Activated naive CD4-positive, alpha-beta T cell treated with anti-CD3 and anti-CD28 coated beads, Interleukin-2, amount 50 U/mL, for 72 hours (primary cell): ENCODE results near the gene FHIP1A. TPM values are rescaled to one million over a fixed set of nuclear protein-coding genes. Genes with fewer than 3 reads are reported as not detected.
"Not testable (repeated sequence)": the region's sequence is repeated elsewhere in the genome, so short reads cannot be mapped to it uniquely, and the experiment has no call there.

Source experiments
- ATAC-seq, 2 donors: fragments of 150-1000 bp; cut with Tn5 transposase; 2 replicates each; pipeline ENCODE4 v1.10.0; 2021; ENCODE audit warnings: mild to moderate bottlenecking in 2 of 2, moderate library complexity in 2 of 2
- DNase-seq, 2 donors: peaks; one replicate each; pipeline ENCODE4 v3.0.0; 2021 to 2022; ENCODE audit warnings: low spot score in 2 of 2
- H3K27ac Mint-ChIP-seq, 2 donors: one replicate each; pipeline ENCODE4 v1.8.0; 2022; ENCODE audit warnings: mild to moderate bottlenecking in 2 of 2, mixed read lengths in 2 of 2
- H3K36me3 Mint-ChIP-seq, 2 donors: one replicate each; pipeline ENCODE4 v1.8.0; 2022; ENCODE audit warnings: mixed read lengths in 2 of 2
- H3K9me3 Mint-ChIP-seq, 2 donors: one replicate each; pipeline ENCODE4 v1.8.0; 2022; ENCODE audit warnings: mixed read lengths in 2 of 2
- total RNA-seq, 2 donors: library from RNA; stranded (reverse); gene quantifications; one replicate each; pipeline ENCODE4 v1.2.3, GENCODE V29; 2022

FHIP1A gene
- 1 to 10 TPM in 1 of 2 donors, under 1 TPM in 1; 0.66 to 2.7 TPM for total RNA-seq

GRCh38 chr4:151408630-151409469, at the start of gene FHIP1A:
Gene FHIP1A (plus strand): TSS chr4:151409176. CDS start chr4:151566260, 157,084 bp downstream.
- DNase-seq: peak; percentile 78 to 81
- Mint-ChIP-seq H3K27ac (peak within 1 kb of the TSS; percentile 72 to 86), H3K9me3 (no peaks in the 10 kb centered on the region), H3K36me3 (no peaks in the 10 kb centered on the region)
- ATAC-seq: peak; percentile 68 to 91

GRCh38 chr4:151359576-151359975, 49.4 kb upstream of the FHIP1A start:
- no peaks in the 10 kb centered on the region for H3K36me3 Mint-ChIP-seq
- ATAC-seq (no peak), DNase-seq (no peak)
- no peaks in the 10 kb centered on the region for H3K9me3 Mint-ChIP-seq
- H3K27ac Mint-ChIP-seq: no peak overlapping the region

- ATAC-seq (no peak), DNase-seq (no peak)
- H3K27ac Mint-ChIP-seq: no peak overlapping the region
- H3K9me3 Mint-ChIP-seq: no peaks in the 10 kb centered on the region
- no peaks in the 10 kb centered on the region for H3K36me3 Mint-ChIP-seq
Observed at GRCh38 chr4:151361126-151361525, 47.9 kb upstream of the FHIP1A start.

DNA sequence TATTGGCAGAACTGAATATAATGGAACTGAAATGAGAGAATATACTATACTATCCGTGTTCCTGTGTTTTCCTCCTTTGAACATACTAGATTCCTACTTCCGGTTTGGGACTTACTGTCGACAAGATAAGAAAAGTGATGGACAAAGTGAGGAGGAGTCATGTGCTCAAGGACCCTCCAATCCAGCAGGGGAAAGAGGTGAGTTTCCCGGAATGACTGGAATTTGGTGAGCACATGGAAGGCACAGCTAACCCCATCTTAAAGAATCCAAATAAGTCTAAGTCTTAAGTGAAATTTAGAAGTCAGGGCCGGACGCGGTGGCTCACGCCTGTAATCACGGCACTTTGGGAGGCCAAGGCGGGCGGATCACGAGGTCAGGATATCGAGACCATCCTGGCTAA, 47.0 kb upstream of the FHIP1A start:
- Mint-ChIP-seq H3K27ac (no peak overlapping the region), H3K36me3 (no peaks in the 10 kb centered on the region), H3K9me3 (no peaks in the 10 kb centered on the region)
- ATAC-seq: no peak
- DNase-seq: no peak

- Mint-ChIP-seq H3K9me3 (no peaks in the 10 kb centered on the region), H3K36me3 (no peaks in the 10 kb centered on the region), H3K27ac (no peak overlapping the region)
- DNase-seq: peak; percentile 69 to 80
- ATAC-seq: peak; percentile 93 to 97
Observed at GRCh38 chr4:151362404-151363164, 46.4 kb upstream of the FHIP1A start.

- Mint-ChIP-seq H3K9me3 (peaks cover 0 to 3% of the 10 kb centered on the region in 2 donors), H3K27ac (no peak overlapping the region), H3K36me3 (no peaks in the 10 kb centered on the region)
- ATAC-seq: no peak
- DNase-seq: no peak
Observed at GRCh38 chr4:151376540-151376939, 32.4 kb upstream of the FHIP1A start.

DNA sequence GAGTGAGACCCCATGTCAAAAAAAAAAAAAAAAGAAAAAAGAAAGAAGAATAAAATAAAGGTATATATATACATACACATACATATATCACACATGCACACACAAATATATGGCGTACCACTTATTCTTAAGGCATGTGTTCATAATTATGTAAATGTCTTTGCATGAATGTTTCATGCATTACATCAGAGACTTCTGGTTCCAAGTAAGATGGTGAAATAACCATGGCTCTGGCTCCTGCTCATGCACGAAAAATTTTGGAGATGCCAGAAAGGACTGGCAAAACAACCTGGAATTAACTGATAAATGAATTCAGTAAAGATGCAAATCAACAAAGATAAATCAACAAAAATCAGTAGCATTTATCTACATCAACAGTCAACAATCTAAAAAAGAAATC, 19.7 kb upstream of the FHIP1A start:
- Mint-ChIP-seq H3K27ac (no peak overlapping the region), H3K9me3 (no peaks in the 10 kb centered on the region), H3K36me3 (no peaks in the 10 kb centered on the region)
- DNase-seq (no peak), ATAC-seq (no peak)

- H3K36me3 Mint-ChIP-seq, H3K9me3 Mint-ChIP-seq, H3K27ac Mint-ChIP-seq, DNase-seq, ATAC-seq: not testable (repeated sequence)
Observed at GRCh38 chr4:151389799-151390198, 19.2 kb upstream of the FHIP1A start.

DNA sequence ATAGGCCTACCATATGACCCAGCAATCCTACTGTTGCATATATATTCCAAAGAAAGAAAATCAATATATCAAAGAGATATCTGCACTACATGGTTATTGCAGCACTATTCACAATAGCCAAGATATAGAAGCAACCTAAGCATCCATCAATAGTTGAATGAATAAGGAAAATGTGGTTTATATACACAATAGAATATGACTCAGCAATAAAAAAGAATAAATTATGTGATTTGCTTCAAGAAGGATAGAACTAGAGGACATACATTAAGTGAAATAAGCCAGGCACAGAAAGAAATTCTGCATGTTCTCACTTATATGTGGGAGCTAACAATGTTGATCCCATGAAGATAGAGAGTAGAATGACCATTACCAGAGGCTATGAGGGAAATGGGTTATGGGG, 13.1 kb upstream of the FHIP1A start:
- Mint-ChIP-seq H3K36me3 (no peaks in the 10 kb centered on the region), H3K27ac (no peak overlapping the region), H3K9me3 (peaks cover 0 to 4% of the 10 kb centered on the region in 2 donors)
- no peak for DNase-seq
- no peak for ATAC-seq

GRCh38 chr4:151400343-151400742, 8.6 kb upstream of the FHIP1A start:
- DNase-seq: no peak
- Mint-ChIP-seq H3K36me3 (no peaks in the 10 kb centered on the region), H3K9me3 (peaks cover 0 to 4% of the 10 kb centered on the region in 2 donors), H3K27ac (no peak overlapping the region)
- no peak for ATAC-seq

DNA sequence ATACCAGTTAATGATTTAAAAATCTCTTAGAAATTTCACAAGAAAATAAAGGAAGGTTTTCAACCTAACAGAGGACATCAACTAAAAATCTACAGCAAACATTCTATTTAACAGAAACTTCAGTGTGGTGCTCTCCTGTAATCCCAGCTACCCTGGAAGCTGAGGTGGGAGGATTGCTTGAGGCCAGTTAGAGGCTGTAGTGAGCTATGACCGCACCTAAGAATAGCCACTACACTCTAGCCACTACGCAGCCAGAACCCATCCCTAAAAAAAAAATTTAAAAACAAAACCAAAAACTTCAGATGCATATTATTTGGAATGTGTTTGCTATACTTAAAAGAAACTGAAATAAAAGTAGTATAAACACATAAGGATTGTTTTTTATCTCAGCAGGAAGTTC, 7.2 kb upstream of the FHIP1A start:
- no peaks in the 10 kb centered on the region for H3K36me3 Mint-ChIP-seq
- no peak for ATAC-seq

DNA sequence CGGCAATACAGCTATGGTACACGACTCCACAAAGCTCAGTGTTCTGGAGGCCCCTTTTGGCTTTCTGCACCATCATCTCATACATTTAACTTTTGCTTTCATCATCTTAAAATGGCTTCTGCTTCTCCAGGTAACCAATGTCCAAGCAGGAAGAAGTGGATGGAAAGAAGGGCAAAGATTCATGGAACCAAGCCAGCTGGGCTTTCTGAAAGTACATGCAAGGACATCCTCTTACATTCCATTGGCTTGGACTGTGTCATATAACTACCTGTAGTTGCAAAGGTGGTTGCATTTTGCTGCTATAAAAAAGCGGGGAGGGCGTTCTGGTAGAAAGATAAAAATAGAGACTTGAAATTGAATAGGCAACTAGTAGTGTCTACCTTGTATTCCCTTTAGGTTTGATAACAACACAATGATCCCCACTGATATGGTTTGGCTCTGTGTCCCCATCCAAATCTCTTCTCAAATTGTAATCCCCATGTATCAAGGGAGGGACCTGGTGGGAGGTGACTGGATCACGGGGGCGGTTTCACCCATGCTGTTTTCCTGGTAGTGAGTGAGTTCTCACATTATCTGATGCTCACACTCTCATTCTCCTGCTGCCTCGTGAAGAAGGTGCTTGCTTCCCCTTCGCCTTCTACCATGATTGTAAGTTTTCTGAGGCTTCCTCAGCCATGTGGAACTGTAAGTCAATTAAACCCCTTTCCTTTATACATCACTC, 6.7 kb upstream of the FHIP1A start:
- Mint-ChIP-seq H3K9me3 (peaks cover 0 to 4% of the 10 kb centered on the region in 2 donors), H3K36me3 (no peaks in the 10 kb centered on the region), H3K27ac (peak overlapping the region in 1 of 2 donors; percentile 29)
- no peak for ATAC-seq
- no peak for DNase-seq

More for the DNA sequence above, 7.2 kb upstream of the FHIP1A start:
- Mint-ChIP-seq H3K27ac (no peak overlapping the region), H3K9me3 (peaks cover 0 to 4% of the 10 kb centered on the region in 2 donors)
- no peak for DNase-seq

GRCh38 chr4:151403656-151404055, 5.3 kb upstream of the FHIP1A start:
- Mint-ChIP-seq H3K36me3 (no peaks in the 10 kb centered on the region), H3K27ac (no peak overlapping the region), H3K9me3 (peaks cover 0 to 4% of the 10 kb centered on the region in 2 donors)
- ATAC-seq (no peak), DNase-seq (no peak)

DNA sequence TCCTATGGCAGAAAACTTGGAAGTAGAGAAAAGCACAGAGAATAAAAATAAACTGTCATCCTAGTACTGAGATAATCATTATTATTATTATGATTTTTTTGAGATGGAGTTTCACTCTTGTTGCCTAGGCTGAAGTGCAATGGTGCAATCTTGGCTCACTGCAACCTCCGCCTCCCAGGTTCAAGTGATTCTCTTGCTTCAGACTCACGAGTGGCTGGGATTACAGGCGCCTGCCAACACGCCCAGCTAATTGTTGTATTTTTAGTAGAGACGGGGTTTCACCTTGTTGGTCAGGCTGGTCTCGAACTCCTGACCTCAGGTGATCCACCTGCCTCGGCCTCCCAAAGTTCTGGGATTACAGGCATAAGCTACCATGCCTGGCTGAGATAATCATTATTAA, 4.2 kb upstream of the FHIP1A start:
- ATAC-seq, H3K36me3 Mint-ChIP-seq, DNase-seq, H3K9me3 Mint-ChIP-seq, H3K27ac Mint-ChIP-seq: not testable (repeated sequence)

DNA sequence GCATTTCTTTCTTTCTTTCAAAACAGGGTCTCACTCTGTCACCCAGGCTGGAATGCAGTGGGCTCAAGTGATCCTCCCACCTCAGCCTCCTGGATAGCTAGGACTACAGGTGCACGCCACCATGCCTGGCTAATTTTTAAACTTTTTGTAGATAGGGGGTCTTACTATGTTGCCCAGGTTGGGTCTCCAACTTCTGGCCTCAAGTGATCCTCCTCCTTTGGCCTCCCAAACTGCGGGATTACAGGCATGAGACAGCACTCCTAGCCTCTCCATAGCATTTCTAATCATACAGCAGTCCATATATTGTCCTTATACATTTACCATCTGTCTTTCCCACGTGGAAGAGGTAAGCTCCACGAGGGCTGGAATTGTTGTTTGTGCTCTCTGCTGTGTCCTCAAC, 2.0 kb upstream of the FHIP1A start:
- DNase-seq: no peak
- Mint-ChIP-seq H3K9me3 (no peaks in the 10 kb centered on the region), H3K27ac (peak overlapping the region in 1 of 2 donors; percentile 86), H3K36me3 (no peaks in the 10 kb centered on the region)
- ATAC-seq: no peak

GRCh38 chr4:151407466-151408379, 1.3 kb upstream of the FHIP1A start:
- peak overlapping the region; percentile 36 to 86 for H3K27ac Mint-ChIP-seq
- peak; percentile 31 to 74 for ATAC-seq
- peak; percentile 28 to 84 for DNase-seq
- no peaks in the 10 kb centered on the region for H3K36me3 Mint-ChIP-seq
- H3K9me3 Mint-ChIP-seq: no peaks in the 10 kb centered on the region
